ENCODE results near the gene PPP6R3.

PPP6R3 gene

DNA sequence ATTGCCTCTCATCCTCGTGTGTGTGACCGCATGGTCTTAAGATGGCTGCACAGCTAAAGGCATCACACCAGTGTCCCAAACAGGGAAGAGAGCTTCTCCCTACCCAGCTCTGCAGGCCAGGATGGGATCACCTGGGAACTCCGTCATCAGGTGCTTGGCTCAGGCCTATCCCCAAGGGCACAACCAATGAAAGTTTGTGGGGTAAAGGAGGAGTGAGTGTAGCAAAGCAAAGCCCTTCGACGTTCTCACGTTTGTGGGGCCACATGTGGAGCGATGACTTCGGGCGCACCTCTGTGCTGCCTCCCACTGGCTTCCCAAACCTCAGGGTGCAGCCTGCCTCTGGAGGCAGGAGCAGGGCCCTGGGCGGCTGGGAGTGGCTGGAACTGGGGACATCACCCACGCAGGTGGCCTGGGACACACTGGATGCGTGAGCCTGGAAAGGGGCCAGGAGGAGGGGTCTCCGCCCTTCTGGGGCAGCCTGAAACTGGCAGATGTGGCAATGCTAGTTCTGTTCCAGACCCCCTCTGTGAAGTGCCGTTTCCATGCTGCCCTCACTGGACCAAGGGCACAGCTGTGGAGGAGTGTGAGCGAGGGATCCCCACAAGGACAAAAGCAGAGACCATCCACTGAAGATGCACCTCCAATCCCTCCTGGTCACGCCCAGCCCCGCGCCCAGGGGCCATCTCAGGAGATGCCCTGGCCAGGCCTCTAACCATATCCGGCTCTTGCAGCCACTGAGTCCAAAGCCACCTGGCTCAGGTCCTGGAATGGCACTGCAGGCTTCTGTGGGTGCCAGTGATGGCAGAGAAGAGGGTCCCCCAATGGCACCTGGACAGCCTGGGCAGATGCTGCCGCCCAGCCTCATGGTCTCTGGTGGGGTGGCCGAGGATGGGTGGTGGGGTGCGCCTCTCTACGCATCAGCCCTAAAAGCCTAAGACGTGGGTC lies 193.2 kb downstream of the PPP6R3 start:
- Mint-ChIP-seq H3K9me3 (peaks cover 15% of the 10 kb centered on the region), H3K4me1 (peaks cover 3% of the 10 kb centered on the region), H3K27ac (no peak overlapping the region), H3K27me3 (ENCODE audit: low read depth) (no peaks in the 10 kb centered on the region), H3K36me3 (ENCODE audit: low read depth) (no peaks in the 10 kb centered on the region), H3K4me3 (no peak overlapping the region)
- TF ChIP-seq, protein P1, sequence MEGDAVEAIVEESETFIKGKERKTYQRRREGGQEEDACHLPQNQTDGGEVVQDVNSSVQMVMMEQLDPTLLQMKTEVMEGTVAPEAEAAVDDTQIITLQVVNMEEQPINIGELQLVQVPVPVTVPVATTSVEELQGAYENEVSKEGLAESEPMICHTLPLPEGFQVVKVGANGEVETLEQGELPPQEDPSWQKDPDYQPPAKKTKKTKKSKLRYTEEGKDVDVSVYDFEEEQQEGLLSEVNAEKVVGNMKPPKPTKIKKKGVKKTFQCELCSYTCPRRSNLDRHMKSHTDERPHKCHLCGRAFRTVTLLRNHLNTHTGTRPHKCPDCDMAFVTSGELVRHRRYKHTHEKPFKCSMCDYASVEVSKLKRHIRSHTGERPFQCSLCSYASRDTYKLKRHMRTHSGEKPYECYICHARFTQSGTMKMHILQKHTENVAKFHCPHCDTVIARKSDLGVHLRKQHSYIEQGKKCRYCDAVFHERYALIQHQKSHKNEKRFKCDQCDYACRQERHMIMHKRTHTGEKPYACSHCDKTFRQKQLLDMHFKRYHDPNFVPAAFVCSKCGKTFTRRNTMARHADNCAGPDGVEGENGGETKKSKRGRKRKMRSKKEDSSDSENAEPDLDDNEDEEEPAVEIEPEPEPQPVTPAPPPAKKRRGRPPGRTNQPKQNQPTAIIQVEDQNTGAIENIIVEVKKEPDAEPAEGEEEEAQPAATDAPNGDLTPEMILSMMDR (IDR thresholded peaks at IDR 0.05; ENCODE audit: unreplicated experiment in 3 of 3), result no peak

DNA sequence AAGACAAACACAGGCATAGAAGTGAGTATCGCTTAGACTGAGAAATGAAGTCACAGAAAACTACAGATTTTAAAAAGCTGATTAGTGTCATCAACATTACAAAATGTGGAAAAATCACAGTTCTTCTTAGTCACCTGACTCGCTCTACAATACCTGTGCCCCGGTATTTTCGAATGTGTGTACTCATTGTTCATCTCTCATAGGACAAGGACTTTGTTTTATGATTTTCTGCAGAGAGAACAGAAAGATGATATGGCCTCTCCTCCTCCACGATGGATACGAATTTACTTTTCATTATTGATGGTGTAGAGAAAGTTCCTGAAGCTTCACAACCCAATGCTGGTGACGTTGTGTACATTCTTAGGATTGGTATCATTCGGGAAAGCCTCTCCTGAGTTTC lies 194.4 kb downstream of the PPP6R3 start:
- Mint-ChIP-seq H3K9me3 (peaks cover 15% of the 10 kb centered on the region), H3K27me3 (ENCODE audit: low read depth) (no peaks in the 10 kb centered on the region), H3K4me3 (no peak overlapping the region), H3K4me1 (peaks cover 10% of the 10 kb centered on the region), H3K27ac (no peak overlapping the region), H3K36me3 (ENCODE audit: low read depth) (no peaks in the 10 kb centered on the region)
- TF ChIP-seq, protein P1 (IDR thresholded peaks at IDR 0.05; ENCODE audit: unreplicated experiment in 3 of 3), result no peak

DNA sequence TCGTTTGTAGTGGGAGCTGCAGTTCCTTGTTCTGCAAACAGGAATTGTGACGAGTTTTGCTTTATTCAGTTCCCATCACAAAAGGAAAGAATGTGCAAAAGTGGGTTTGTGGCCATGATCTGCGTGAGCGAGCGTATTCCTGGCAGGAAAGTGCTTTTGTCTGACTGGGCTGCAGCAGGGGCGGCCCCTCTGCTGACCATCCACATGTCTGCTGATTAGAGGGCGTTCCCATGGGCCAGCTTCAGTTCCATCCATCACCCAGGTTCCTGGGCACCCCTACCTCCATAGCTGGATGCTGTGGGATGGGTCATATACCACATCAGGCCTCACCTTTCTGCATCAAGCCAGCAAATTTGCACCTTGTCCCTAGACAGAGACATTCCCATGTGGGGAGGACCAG lies 194.9 kb downstream of the PPP6R3 start:
- H3K27me3 Mint-ChIP-seq (ENCODE audit: low read depth), result peaks cover 1% of the 10 kb centered on the region
- H3K27ac Mint-ChIP-seq, result no peak overlapping the region
- H3K9me3 Mint-ChIP-seq, result peaks cover 15% of the 10 kb centered on the region
- no peaks in the 10 kb centered on the region for H3K36me3 Mint-ChIP-seq (ENCODE audit: low read depth)
- TF ChIP-seq, protein P1 (IDR thresholded peaks at IDR 0.05; ENCODE audit: unreplicated experiment in 3 of 3), result no peak
- no peak overlapping the region for H3K4me3 Mint-ChIP-seq
- H3K4me1 Mint-ChIP-seq, result peaks cover 10% of the 10 kb centered on the region

DNA sequence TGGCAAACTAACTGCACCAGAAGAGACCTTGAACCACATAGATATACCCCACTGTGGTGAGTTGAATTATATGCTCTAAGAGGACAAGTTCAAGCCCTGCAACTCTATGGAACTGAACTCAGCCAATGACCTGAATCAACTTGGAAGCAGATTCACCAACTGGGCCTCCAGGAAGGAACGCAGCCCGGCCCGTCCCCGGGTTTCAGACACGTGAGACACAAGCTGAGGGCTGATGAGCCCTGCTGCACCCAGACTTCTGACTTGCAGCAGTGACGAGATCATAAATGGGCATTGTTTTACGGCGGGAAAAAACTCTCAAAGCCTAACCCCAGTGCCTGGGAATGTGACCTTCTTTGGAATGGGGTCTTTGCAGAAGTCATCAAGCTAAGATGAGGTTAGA lies 195.3 kb downstream of the PPP6R3 start:
- Mint-ChIP-seq H3K27ac (no peak overlapping the region), H3K4me3 (no peak overlapping the region), H3K9me3 (peaks cover 15% of the 10 kb centered on the region), H3K4me1 (peaks cover 10% of the 10 kb centered on the region), H3K27me3 (ENCODE audit: low read depth) (peaks cover 5% of the 10 kb centered on the region), H3K36me3 (ENCODE audit: low read depth) (no peaks in the 10 kb centered on the region)
- TF ChIP-seq, protein P1 (IDR thresholded peaks at IDR 0.05; ENCODE audit: unreplicated experiment in 3 of 3), result no peak

DNA sequence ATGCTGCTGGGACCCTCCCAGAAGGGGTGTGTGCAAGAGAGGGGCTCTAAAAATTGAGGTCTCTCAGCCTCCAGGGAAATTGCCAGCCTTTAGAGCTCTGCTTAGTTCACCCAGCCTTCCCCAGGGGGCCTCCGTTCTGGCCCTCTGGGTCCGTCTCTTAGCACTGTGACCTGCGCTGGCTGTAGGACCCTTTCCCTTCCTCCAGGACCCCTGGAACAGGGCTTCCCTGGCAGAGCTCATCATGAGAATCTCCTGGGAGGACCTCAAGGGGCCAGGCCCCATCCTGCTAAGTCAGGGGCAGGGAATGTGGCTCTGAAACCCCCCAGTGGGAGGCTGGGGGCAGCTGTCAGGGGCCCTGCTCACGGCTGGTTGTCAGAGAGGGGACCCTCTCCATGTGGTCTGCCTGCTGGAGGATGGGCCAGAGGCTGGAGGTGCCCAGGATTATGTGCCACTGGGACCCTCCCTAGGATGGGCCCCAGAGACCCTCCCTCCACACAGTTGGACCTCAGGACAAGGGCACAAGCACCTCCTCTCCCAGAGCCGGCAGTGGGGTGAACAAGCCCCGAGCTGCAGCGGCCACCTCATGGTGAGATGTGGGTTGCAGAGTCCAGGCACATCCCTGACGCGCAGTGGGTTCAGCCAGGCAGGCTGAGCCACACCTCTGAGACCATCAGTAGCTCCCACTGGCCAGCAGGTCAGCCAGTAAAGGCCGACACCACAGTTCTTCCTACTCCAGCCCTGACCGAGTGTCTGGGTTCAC lies 196.6 kb downstream of the PPP6R3 start:
- TF ChIP-seq, protein P1 (IDR thresholded peaks at IDR 0.05; ENCODE audit: unreplicated experiment in 3 of 3), result no peak

More for the DNA sequence above, 196.6 kb downstream of the PPP6R3 start:
- Mint-ChIP-seq H3K27ac (no peak overlapping the region), H3K36me3 (ENCODE audit: low read depth) (no peaks in the 10 kb centered on the region), H3K4me1 (peaks cover 16% of the 10 kb centered on the region), H3K4me3 (no peak overlapping the region), H3K9me3 (peaks cover 15% of the 10 kb centered on the region), H3K27me3 (ENCODE audit: low read depth) (peaks cover 6% of the 10 kb centered on the region)
